ENCODE results near the gene ELOVL6. TPM values are rescaled to one million over a fixed set of nuclear protein-coding genes. Genes with fewer than 3 reads are reported as not detected.

The ELOVL6 gene
- total RNA-seq, 1 donor, result 1.5 TPM

DNA sequence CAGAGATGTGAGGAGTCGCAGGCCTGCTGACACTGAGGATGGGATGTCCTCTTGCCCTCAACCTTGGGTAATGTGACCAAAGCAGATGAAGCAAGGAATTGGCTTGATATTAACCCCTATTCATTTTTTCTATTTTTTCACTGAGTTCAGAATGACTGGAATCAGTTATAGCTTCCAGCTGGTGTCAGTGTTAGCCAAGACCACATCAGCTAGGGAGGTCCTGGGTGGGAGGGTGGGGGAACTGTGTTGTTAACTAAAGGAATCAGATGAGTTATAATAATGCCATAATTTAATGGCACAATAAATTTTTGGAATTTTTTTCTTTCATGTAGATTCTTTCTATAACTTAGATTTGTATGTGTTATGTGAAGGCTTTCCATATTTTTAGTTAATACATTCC, 193.9 kb downstream of the ELOVL6 start:
- peaks cover 4% of the 10 kb centered on the region for H3K4me1 ChIP-seq (ENCODE audit: insufficient read depth, low read length)
- H3K9me3 ChIP-seq (ENCODE audit: low read depth, low read length), result no peaks in the 10 kb centered on the region
- no peaks in the 10 kb centered on the region for H3K27me3 ChIP-seq (ENCODE audit: insufficient read depth, low read length)
- H3K4me3 ChIP-seq (ENCODE audit: low read length), result no peak overlapping the region

DNA sequence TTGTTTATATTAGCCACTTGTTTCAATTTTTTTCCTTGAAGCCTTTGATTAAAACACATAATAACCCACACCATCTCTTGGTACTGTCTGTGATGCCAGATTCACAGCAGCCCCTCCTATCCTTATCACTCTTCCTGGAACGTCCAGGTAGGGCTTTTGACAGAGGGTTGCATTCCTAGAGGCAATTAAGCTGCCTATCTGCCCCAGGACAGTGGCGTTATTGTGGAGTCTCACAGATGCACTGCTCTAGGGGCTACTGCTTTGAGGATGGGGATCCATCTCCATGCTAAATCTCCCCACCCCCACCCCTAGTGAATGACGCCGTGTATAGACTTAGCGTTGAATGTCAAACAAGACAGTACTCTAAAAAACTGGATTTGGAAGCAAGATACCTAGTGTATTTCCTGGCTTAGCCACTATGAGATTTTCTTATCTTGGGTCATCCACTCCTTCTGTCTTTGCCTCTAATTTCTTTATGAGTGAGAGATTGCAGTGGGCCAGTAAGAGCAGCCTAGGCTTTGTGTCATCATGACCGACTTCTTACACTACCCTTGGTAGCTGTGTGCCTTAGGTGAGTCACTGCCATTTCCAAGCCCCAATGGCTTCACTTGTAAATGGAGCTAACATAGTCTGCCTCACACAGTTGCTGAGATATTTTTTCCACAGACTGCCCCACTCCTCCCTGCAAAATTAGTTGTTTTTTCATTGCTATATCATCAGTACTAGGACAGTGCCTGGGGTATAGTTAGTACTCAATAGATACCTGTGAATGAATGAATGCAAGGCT, 194.8 kb downstream of the ELOVL6 start:
- Histone ChIP-seq H3K9me3 (ENCODE audit: low read depth, low read length) (no peaks in the 10 kb centered on the region), H3K4me1 (ENCODE audit: insufficient read depth, low read length) (peaks cover 4% of the 10 kb centered on the region), H3K27me3 (ENCODE audit: insufficient read depth, low read length) (no peaks in the 10 kb centered on the region), H3K4me3 (ENCODE audit: low read length) (no peak overlapping the region)

DNA sequence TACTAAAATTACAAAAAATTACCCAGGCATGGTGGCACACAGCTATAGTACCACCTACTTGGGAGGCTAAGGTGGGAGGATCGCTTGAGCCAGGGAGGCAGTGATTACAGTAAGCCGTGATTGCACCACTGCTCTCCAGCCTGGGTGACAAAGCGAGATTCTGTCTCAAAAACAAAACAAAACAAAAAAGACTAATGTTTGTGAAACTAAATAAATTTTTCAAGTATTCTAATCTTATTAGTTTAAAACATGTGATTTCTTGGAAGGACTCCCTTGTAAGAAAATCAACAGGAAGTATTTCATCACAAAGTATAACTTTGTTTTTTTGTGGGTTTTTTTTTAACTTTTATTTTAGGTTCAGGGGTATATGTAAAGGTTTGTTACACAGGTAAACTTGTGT, 196.1 kb downstream of the ELOVL6 start:
- peaks cover 4% of the 10 kb centered on the region for H3K4me1 ChIP-seq (ENCODE audit: insufficient read depth, low read length)
- no peak overlapping the region for H3K4me3 ChIP-seq (ENCODE audit: low read length)
- H3K9me3 ChIP-seq (ENCODE audit: low read depth, low read length), result no peaks in the 10 kb centered on the region
- H3K27me3 ChIP-seq (ENCODE audit: insufficient read depth, low read length), result no peaks in the 10 kb centered on the region

DNA sequence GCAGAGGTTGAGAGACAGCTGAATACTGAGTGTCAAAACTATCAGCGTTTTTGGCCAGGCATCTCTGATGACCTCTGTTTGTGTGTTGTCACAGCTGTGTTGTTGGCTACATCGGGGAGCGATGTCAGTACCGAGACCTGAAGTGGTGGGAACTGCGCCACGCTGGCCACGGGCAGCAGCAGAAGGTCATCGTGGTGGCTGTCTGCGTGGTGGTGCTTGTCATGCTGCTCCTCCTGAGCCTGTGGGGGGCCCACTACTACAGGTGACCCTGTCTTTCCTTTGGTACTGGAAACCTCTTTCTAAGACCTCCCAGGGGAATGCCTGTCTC, 198.9 kb downstream of the ELOVL6 start:
- Histone ChIP-seq H3K4me1 (ENCODE audit: insufficient read depth, low read length) (peaks cover 16% of the 10 kb centered on the region), H3K9me3 (ENCODE audit: low read depth, low read length) (no peaks in the 10 kb centered on the region), H3K27me3 (ENCODE audit: insufficient read depth, low read length) (no peaks in the 10 kb centered on the region), H3K4me3 (ENCODE audit: low read length) (no peak overlapping the region)

DNA sequence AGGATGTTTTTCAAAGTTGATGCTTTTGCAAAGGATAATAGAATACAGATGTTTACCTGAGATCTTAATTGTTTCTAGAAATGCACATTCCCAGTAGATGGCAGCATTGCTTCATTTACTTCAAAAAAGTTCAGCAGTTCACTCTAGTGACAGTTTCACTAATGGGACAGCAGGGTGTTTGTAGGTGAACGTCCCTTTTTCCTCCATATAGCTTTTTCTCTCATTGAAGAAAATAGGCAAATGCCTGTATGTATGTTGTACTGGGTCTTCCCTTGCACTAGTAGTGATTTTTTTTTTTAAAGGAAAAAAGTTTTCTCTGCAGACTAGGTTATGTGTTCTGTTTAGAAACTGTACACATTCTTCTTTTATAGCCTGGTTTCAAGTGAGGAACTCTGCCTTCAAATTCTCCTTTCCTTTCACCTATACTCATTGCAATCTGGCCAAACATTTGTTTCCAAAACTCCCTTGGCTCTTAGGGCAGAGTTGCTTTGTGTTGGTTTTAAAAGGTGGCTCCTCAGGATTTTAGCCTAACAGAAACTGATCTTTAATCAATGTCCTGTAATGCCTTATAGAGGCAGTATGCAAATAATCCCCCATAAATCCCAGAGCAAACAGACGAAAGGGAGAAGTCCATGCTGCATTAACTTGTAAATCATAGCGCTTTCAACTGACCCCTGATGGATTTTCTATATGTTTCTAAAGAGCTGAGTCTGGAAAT, 199.4 kb downstream of the ELOVL6 start:
- no peak overlapping the region for H3K4me3 ChIP-seq (ENCODE audit: low read length)
- peaks cover 21% of the 10 kb centered on the region for H3K4me1 ChIP-seq (ENCODE audit: insufficient read depth, low read length)
- no peaks in the 10 kb centered on the region for H3K9me3 ChIP-seq (ENCODE audit: low read depth, low read length)
- no peaks in the 10 kb centered on the region for H3K27me3 ChIP-seq (ENCODE audit: insufficient read depth, low read length)

DNA sequence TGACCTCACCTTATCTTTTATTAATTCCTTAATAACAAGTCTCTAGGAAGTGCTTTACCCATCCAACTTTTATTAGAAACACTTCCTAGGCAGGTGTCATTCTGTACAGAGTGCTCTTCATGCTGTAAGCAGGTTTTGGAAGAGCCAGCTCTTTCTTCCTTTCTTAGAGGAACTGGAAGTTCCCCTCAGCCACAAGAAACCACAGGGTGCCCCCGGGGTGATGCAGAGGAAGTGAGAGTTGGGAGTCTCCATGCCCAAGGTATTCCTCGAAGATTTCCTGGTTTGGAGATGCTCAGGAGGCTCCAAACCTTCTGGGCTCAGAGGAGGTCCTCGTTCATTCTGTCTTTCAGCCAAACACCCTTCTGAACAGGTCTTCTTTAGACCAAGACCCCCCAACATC, 201.9 kb downstream of the ELOVL6 start:
- H3K4me3 ChIP-seq (ENCODE audit: low read length), result no peak overlapping the region
- peaks cover 32% of the 10 kb centered on the region for H3K4me1 ChIP-seq (ENCODE audit: insufficient read depth, low read length)
- no peaks in the 10 kb centered on the region for H3K9me3 ChIP-seq (ENCODE audit: low read depth, low read length)
- no peaks in the 10 kb centered on the region for H3K27me3 ChIP-seq (ENCODE audit: insufficient read depth, low read length)
